Measurements from ENCODE around the gene FBXO21.

FBXO21 gene

GRCh38 chr12:117129391-117129790 lies 60.9 kb downstream of the FBXO21 start:
- Histone ChIP-seq H3K4me2 (ENCODE audit: low read depth, low read length, poor library complexity, severe bottlenecking) (no peak overlapping the region), H3K27ac (ENCODE audit: low read depth, low read length) (no peak overlapping the region), H3F3A (ENCODE audit: insufficient read depth) (no peaks in the 10 kb centered on the region), H3K9me3 (ENCODE audit: insufficient read depth, low read length) (peaks cover 11% of the 10 kb centered on the region; the same call in 1 of the 2 replicates), H4K20me1 (ENCODE audit: low read depth, low read length) (no peaks in the 10 kb centered on the region), H3K79me2 (ENCODE audit: insufficient read depth, low read length) (no peaks in the 10 kb centered on the region), H3K36me3 (ENCODE audit: low read length) (no peaks in the 10 kb centered on the region), H2AFZ (ENCODE audit: low read depth, low read length, severe bottlenecking) (no peak overlapping the region), H3K9me2 (replicated peaks; ENCODE audit: insufficient read depth, low read length) (no peaks in the 10 kb centered on the region), H3K9ac (ENCODE audit: low read length) (no peak overlapping the region), H3K27me3 (ENCODE audit: low read length) (no peaks in the 10 kb centered on the region), H3K4me3 (ENCODE audit: insufficient read depth, low read length, poor library complexity, severe bottlenecking) (no peak overlapping the region)
- TF ChIP-seq EZH2phosphoT487 (conservative IDR thresholded peaks at IDR 0.05; ENCODE audit: low read length), result no peak
- no peak for TF ChIP-seq CTCF (IDR thresholded peaks at IDR 0.05; ENCODE audit: insufficient read depth, low read length, poor library complexity, severe bottlenecking)

- Histone ChIP-seq H3K9me3 (ENCODE audit: insufficient read depth, low read length) (peaks cover 11% of the 10 kb centered on the region; the same call in 1 of the 2 replicates), H3K79me2 (ENCODE audit: insufficient read depth, low read length) (no peaks in the 10 kb centered on the region), H3K4me3 (ENCODE audit: insufficient read depth, low read length, poor library complexity, severe bottlenecking) (no peak overlapping the region), H3K27ac (ENCODE audit: low read depth, low read length) (no peak overlapping the region), H3K36me3 (ENCODE audit: low read length) (no peaks in the 10 kb centered on the region), H4K20me1 (ENCODE audit: low read depth, low read length) (no peaks in the 10 kb centered on the region), H3K27me3 (ENCODE audit: low read length) (no peaks in the 10 kb centered on the region), H3F3A (ENCODE audit: insufficient read depth) (no peaks in the 10 kb centered on the region), H3K9ac (ENCODE audit: low read length) (no peak overlapping the region), H3K4me2 (ENCODE audit: low read depth, low read length, poor library complexity, severe bottlenecking) (no peak overlapping the region), H2AFZ (ENCODE audit: low read depth, low read length, severe bottlenecking) (no peak overlapping the region), H3K9me2 (replicated peaks; ENCODE audit: insufficient read depth, low read length) (no peaks in the 10 kb centered on the region)
- TF ChIP-seq EZH2phosphoT487 (conservative IDR thresholded peaks at IDR 0.05; ENCODE audit: low read length) (no peak), CTCF (IDR thresholded peaks at IDR 0.05; ENCODE audit: insufficient read depth, low read length, poor library complexity, severe bottlenecking) (no peak)
Observed at GRCh38 chr12:117127933-117128823, 62.1 kb downstream of the FBXO21 start.

GRCh38 chr12:117126335-117126734 lies 63.9 kb downstream of the FBXO21 start:
- no peaks in the 10 kb centered on the region for H3K79me2 ChIP-seq (ENCODE audit: insufficient read depth, low read length)
- H3K4me2 ChIP-seq (ENCODE audit: low read depth, low read length, poor library complexity, severe bottlenecking), result no peak overlapping the region
- no peaks in the 10 kb centered on the region for H3K27me3 ChIP-seq (ENCODE audit: low read length)
- H3K9me2 ChIP-seq (replicated peaks; ENCODE audit: insufficient read depth, low read length), result no peaks in the 10 kb centered on the region
- TF ChIP-seq EZH2phosphoT487 (conservative IDR thresholded peaks at IDR 0.05; ENCODE audit: low read length) (no peak), CTCF (IDR thresholded peaks at IDR 0.05; ENCODE audit: insufficient read depth, low read length, poor library complexity, severe bottlenecking) (no peak)
- no peak overlapping the region for H2AFZ ChIP-seq (ENCODE audit: low read depth, low read length, severe bottlenecking)
- no peaks in the 10 kb centered on the region for H3F3A ChIP-seq (ENCODE audit: insufficient read depth)
- H3K9ac ChIP-seq (ENCODE audit: low read length), result no peak overlapping the region
- no peak overlapping the region for H3K4me3 ChIP-seq (ENCODE audit: insufficient read depth, low read length, poor library complexity, severe bottlenecking)
- no peak overlapping the region for H3K27ac ChIP-seq (ENCODE audit: low read depth, low read length)
- H3K36me3 ChIP-seq (ENCODE audit: low read length), result no peaks in the 10 kb centered on the region
- H4K20me1 ChIP-seq (ENCODE audit: low read depth, low read length), result no peaks in the 10 kb centered on the region
- H3K9me3 ChIP-seq (ENCODE audit: insufficient read depth, low read length), result peaks cover 11% of the 10 kb centered on the region; the same call in 1 of the 2 replicates
